Ishikawa (cell line): ENCODE data around the gene CLDN5.

ENCODE experiments used
- CEBPB ChIP-seq: IDR thresholded peaks from 2 replicates; pipeline ENCODE4 v1.6.1; 2012
- CREB1 ChIP-seq: IDR thresholded peaks from 2 replicates; pipeline ENCODE4 v1.6.1; 2012; ENCODE audit warnings: low read depth
- EGR1 ChIP-seq: IDR thresholded peaks from 2 replicates; pipeline ENCODE4 v1.6.1; 2012
- EP300 ChIP-seq: IDR thresholded peaks from 2 replicates; pipeline ENCODE4 v1.6.1; 2012; ENCODE audit warnings: borderline replicate concordance
- FOXM1 ChIP-seq: IDR thresholded peaks from 2 replicates; pipeline ENCODE4 v1.6.1; 2012; ENCODE audit warnings: low read depth, borderline replicate concordance
- NFIC ChIP-seq: IDR thresholded peaks from 2 replicates; pipeline ENCODE4 v1.6.1; 2012
- RAD21 ChIP-seq: IDR thresholded peaks from 2 replicates; pipeline ENCODE4 v1.6.1; 2012; ENCODE audit warnings: low read depth
- TAF1 ChIP-seq: IDR thresholded peaks from 2 replicates; pipeline ENCODE4 v1.6.1; 2012; ENCODE audit warnings: low read depth, mild to moderate bottlenecking
- TCF12 ChIP-seq: IDR thresholded peaks from 2 replicates; pipeline ENCODE4 v1.6.1; 2012; ENCODE audit warnings: low read depth
- TEAD4 ChIP-seq: IDR thresholded peaks from 2 replicates; pipeline ENCODE4 v1.6.1; 2012
- YY1 ChIP-seq: IDR thresholded peaks from 2 replicates; pipeline ENCODE4 v1.6.1; 2012; ENCODE audit warnings: low read depth
- ZBTB7A ChIP-seq: IDR thresholded peaks from 2 replicates; pipeline ENCODE4 v1.6.1; 2012; ENCODE audit warnings: low read depth
- TF ChIP-seq, protein P1 (sequence below): IDR thresholded peaks from 2 replicates; pipeline ENCODE4 v1.6.1; 2012; ENCODE audit warnings: low read depth, mild to moderate bottlenecking
- TF ChIP-seq, protein P2 (sequence below): IDR thresholded peaks from 2 replicates; pipeline ENCODE4 v1.6.1; 2012
- TF ChIP-seq, protein P3 (sequence below): IDR thresholded peaks from 2 replicates; pipeline ENCODE4 v1.6.1; 2012

CLDN5 gene

DNA sequence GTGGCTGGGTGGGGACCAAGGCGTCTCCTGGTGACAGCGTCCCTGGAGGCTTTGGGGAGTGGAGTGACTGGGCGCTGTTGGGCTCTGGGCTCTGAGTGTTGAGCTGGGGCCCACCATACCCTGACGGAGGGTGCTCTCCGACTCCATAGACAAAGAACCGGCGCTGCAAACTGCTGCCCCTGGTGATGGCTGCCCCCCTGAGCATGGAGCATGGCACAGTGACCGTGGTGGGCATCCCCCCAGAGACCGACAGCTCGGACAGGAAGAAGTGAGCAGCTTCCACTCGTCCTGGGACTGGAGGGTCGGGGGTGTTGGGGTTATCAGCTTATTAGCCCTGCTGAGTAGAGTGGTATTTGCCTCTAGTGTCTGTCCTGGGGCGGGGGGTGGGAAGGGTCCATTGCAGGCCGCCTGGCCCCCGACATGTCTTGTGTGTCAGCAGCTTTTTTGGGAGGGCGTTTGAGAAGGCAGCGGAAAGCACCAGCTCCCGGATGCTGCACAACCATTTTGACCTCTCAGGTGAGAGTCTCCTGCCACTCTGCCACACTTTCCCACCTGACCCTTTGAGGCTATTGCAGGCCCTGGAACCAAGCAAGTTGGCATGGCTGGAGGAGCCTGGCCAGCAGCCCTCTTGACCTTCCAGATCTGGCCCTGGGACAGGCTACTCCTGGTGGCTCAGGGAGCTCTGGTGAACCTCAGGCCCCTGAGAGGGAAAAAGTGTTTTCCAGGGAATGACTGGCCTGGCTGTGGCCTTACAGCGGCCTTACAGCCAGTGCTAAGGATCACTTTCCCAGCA, 7.6 kb downstream of the CLDN5 start:
- no peak for TF ChIP-seq ZBTB7A
- TF ChIP-seq, protein P1, sequence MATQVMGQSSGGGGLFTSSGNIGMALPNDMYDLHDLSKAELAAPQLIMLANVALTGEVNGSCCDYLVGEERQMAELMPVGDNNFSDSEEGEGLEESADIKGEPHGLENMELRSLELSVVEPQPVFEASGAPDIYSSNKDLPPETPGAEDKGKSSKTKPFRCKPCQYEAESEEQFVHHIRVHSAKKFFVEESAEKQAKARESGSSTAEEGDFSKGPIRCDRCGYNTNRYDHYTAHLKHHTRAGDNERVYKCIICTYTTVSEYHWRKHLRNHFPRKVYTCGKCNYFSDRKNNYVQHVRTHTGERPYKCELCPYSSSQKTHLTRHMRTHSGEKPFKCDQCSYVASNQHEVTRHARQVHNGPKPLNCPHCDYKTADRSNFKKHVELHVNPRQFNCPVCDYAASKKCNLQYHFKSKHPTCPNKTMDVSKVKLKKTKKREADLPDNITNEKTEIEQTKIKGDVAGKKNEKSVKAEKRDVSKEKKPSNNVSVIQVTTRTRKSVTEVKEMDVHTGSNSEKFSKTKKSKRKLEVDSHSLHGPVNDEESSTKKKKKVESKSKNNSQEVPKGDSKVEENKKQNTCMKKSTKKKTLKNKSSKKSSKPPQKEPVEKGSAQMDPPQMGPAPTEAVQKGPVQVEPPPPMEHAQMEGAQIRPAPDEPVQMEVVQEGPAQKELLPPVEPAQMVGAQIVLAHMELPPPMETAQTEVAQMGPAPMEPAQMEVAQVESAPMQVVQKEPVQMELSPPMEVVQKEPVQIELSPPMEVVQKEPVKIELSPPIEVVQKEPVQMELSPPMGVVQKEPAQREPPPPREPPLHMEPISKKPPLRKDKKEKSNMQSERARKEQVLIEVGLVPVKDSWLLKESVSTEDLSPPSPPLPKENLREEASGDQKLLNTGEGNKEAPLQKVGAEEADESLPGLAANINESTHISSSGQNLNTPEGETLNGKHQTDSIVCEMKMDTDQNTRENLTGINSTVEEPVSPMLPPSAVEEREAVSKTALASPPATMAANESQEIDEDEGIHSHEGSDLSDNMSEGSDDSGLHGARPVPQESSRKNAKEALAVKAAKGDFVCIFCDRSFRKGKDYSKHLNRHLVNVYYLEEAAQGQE, result no peak
- TF ChIP-seq TAF1, result no peak
- TF ChIP-seq, protein P2, sequence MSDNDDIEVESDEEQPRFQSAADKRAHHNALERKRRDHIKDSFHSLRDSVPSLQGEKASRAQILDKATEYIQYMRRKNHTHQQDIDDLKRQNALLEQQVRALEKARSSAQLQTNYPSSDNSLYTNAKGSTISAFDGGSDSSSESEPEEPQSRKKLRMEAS, result no peak
- TF ChIP-seq RAD21, result no peak

DNA sequence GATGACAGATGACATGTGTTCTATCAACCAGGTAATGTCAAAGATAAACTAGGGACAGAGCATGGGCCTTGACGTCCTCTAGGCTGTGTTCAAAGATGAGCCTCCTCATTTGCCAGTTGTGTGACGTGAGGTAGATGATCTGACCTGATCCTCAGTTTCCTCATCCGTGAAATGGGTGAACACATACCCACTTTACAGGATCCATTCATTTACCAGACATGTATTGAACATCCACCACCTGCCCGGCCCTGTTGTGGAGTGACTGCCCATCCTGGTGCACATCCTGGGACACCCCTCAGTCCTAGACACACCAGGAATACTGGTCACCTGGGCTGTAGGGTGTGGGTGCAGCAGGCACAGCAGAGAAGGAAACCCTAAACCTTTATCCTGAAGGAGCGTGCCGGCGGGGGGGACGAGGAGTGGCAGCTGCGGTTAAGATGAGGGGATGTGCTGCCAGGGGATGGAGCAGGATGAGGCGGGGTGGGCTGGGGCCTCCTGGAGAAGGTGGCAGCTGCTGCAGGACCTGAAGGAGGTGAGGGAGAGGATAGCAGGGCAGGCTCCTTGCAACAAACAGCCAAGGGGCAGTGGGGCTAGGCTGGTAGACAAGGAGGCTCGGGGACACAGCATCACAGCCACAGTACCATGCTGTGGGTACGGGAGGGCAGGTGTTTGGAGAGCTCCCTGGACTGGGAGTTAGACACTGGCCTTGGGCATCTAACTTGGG, 8.4 kb downstream of the CLDN5 start:
- TF ChIP-seq CREB1 (no peak), TAF1 (no peak), YY1 (no peak), CEBPB (no peak), FOXM1 (no peak)
- TF ChIP-seq, protein P1, result no peak

DNA sequence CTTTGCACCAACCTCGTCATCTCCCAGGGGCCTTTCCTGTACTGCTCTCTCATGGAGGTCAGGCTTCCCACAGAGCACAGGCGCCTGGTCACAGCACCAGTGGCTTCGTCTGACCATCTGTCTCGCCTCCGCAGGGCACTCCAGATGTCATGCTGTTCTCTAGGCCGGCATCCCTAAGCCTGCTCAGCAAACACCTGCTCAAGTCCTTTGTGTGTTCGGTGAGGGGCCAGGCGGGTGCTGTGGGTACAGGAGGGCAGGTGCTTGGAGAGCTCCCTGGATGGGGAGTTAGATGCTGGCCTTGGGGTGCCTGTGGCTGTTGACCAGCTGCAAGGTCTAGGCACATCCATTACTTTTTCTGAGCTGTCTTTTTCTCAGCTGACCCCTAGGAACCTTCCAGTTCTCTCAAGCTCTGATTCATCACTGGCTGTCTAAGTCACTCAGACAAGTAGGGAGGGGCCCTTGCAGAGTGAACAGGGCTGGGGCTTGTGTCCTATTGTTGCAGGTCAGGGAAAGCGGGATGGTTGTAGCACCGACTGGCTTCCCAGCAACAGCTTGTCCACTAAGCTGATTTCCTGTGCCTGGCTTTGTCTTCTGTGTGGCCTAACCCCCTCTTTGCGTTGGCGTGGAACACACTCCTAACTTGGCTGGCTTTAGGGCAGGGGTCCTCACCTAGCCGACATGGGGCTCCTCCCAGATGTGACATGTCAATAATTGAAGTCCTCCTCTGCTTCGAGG, 9.2 kb downstream of the CLDN5 start:
- TF ChIP-seq TEAD4 (no peak), NFIC (no peak), ZBTB7A (no peak), RAD21 (no peak), FOXM1 (no peak)
- TF ChIP-seq, protein P3, sequence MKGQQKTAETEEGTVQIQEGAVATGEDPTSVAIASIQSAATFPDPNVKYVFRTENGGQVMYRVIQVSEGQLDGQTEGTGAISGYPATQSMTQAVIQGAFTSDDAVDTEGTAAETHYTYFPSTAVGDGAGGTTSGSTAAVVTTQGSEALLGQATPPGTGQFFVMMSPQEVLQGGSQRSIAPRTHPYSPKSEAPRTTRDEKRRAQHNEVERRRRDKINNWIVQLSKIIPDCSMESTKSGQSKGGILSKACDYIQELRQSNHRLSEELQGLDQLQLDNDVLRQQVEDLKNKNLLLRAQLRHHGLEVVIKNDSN, result no peak

DNA sequence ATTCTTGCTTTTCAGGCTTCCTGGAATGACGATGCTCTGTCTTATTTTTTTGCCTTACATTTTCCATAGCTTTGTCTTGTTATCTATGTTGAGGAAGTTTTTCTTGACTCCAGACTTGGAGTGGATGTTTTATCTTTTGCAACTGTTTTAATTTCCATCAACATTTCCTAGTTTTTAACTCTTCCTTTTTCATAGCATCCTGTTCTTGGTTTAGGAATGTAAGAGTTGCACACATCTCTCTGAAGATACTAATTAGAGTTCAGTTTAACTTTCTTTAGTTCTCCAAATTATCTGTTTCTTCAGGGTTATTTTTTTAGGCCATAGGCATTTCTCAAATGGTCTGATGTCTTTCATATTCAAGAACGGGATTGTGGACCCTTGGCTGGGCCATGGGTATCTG, 10.4 kb downstream of the CLDN5 start:
- TF ChIP-seq FOXM1 (no peak), NFIC (no peak), CREB1 (no peak), YY1 (no peak), TCF12 (no peak), CEBPB (no peak), TEAD4 (no peak), EGR1 (no peak), ZBTB7A (no peak), RAD21 (no peak), TAF1 (no peak)
- TF ChIP-seq, protein P3, result no peak
- TF ChIP-seq, protein P2, result no peak

DNA sequence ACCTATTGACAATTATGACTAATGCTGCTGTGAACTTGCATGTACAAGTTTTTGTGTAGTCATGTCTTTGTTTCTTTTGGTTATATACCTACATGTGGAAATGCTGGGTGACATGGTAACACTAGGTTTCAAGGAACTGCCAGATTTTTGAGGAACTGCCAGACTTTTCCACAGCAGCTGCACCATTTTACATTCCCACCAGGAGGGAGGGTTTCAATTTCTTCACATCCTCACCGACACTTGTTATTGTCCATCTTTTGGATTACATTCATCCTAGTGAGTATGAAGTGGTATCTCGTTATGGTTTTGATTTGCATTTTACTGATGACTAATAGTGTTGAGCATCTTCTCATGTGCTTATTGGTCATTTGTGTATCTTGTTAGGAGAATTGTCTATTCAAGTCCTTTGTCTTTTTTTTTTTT, 13.3 kb downstream of the CLDN5 start:
- TF ChIP-seq, protein P3, result no peak
- no peak for TF ChIP-seq NFIC

DNA sequence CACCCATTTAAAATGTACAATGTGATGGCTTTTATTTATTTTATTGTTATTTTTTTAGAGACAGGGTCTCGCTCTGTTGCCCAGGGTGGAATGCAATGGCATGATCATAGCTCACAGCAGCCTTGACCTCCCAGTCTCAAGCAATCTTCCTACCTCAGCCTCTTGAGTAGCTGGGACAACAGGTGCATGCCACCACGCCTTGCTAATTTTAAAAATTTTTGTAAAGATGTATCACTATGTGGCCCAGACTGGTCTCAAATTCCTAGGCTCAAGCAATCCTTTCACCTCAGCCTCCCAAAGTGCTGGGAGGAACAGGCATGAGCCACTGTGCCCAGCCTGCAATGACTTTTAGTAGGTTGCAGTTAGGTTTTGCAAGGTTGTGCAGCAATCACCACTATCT, 14.3 kb downstream of the CLDN5 start:
- TF ChIP-seq CREB1, result no peak
- TF ChIP-seq, protein P2, result no peak
- TF ChIP-seq TCF12, result no peak
- no peak for TF ChIP-seq NFIC
- TF ChIP-seq EGR1, result no peak
- no peak for TF ChIP-seq TAF1
- TF ChIP-seq, protein P1, result no peak
- TF ChIP-seq, protein P3, result no peak
- TF ChIP-seq EP300, result no peak
- no peak for TF ChIP-seq RAD21
- no peak for TF ChIP-seq YY1
- TF ChIP-seq TEAD4, result no peak
- no peak for TF ChIP-seq CEBPB
- TF ChIP-seq FOXM1, result no peak
- no peak for TF ChIP-seq ZBTB7A
